Caco-2 (cell line): Measurements from ENCODE around the gene C3. TPM values are rescaled to one million over a fixed set of nuclear protein-coding genes. Genes with fewer than 3 reads are reported as not detected.
"Not testable (repeated sequence)": the region's sequence is repeated elsewhere in the genome, so short reads cannot be mapped to it uniquely, and the experiment has no call there.

Experiments
- BruUV-seq: library from RNA; stranded (reverse); fragments of 400-500 nt; replicated peaks from 2 replicates; lab custom pipeline; 2021; lab: Mats Ljungman, UMichigan
- CTCF ChIA-PET: fragments of 300-600 bp; sonication (Branson Sonifier 250); formaldehyde crosslinking; loops from one replicate; lab custom pipeline; 2022; ENCODE audit warnings: antibody characterized with exemption; lab: Charles Lee
- POLR2A ChIA-PET: fragments of 300-600 bp; sonication (Branson Sonifier 250); formaldehyde crosslinking; loops from one replicate; lab custom pipeline; 2022; ENCODE audit warnings: antibody characterized with exemption; lab: Charles Lee
- DNase-seq, 2 experiments: peaks; one replicate each; pipeline versions ENCODE4 v3.0.0 to v3.0.0-alpha.2; 2020 to 2022
- H3K27me3 ChIP-seq: replicated peaks from 2 replicates; pipeline ENCODE4 v1.6.0; 2011; ENCODE audit warnings: low read length; ENCODE audit not compliant: control insufficient read depth, insufficient read depth
- H3K36me3 ChIP-seq: 2 replicates; pipeline ENCODE4 v1.5.1; 2011; ENCODE audit warnings: low read length; ENCODE audit not compliant: control insufficient read depth, insufficient read depth
- H3K4me1 ChIP-seq: fragments of 250-450 bp; sonication (Bioruptor Pico); 2 replicates; pipeline ENCODE4 v1.5.1; 2020; ENCODE audit warnings: mild to moderate bottlenecking
- H3K4me3 ChIP-seq: 2 replicates; pipeline ENCODE4 v1.5.1; 2011; ENCODE audit warnings: low read depth, mild to moderate bottlenecking, control low read depth, low read length
- H3K9me3 ChIP-seq: fragments of 250-450 bp; sonication (Bioruptor Pico); 2 replicates; pipeline ENCODE4 v1.5.1; 2020; ENCODE audit warnings: mild to moderate bottlenecking, moderate library complexity
- H3K27ac Mint-ChIP-seq: one replicate; pipeline ENCODE4 v1.8.0; 2022; ENCODE audit warnings: mixed read lengths; ENCODE audit not compliant: unreplicated experiment
- H3K27me3 Mint-ChIP-seq: one replicate; pipeline ENCODE4 v1.8.0; 2022; ENCODE audit warnings: mixed read lengths; ENCODE audit not compliant: insufficient read depth, unreplicated experiment
- H3K36me3 Mint-ChIP-seq: one replicate; pipeline ENCODE4 v1.8.0; 2022; ENCODE audit warnings: mild to moderate bottlenecking, mixed read lengths; ENCODE audit not compliant: insufficient read depth, unreplicated experiment
- H3K4me1 Mint-ChIP-seq: one replicate; pipeline ENCODE4 v1.8.0; 2022; ENCODE audit warnings: low read depth, mixed read lengths; ENCODE audit not compliant: unreplicated experiment
- H3K4me3 Mint-ChIP-seq: one replicate; pipeline ENCODE4 v1.8.0; 2022; ENCODE audit warnings: mild to moderate bottlenecking, moderate library complexity, mixed read lengths; ENCODE audit not compliant: unreplicated experiment
- H3K9me3 Mint-ChIP-seq: one replicate; pipeline ENCODE4 v1.8.0; 2022; ENCODE audit warnings: mixed read lengths; ENCODE audit not compliant: unreplicated experiment
- CTCF ChIP-seq, 2 experiments: fragments of 200-600 bp in 1 of 2; IDR thresholded peaks; 1 replicate in 1 of 2; 2 replicates in 1 of 2; pipeline versions ENCODE4 v1.5.1 to v1.8.0; 2011 to 2022; ENCODE audit warnings: antibody characterized with exemption in 1 of 2, control low read depth in 1 of 2, inconsistent platforms in 1 of 2, low read depth in 1 of 2, low read length in 1 of 2, mild to moderate bottlenecking in 1 of 2, moderate library complexity in 1 of 2; ENCODE audit not compliant: insufficient read depth in 1 of 2, severe bottlenecking in 1 of 2, unreplicated experiment in 1 of 2
- intact Hi-C: fragments of 100-400 bp; cut with micrococcal nuclease; formaldehyde crosslinking; loops from one replicate; pipeline ENCODE4 v1.10.0; 2022; ENCODE audit not compliant: unreplicated experiment
- total RNA-seq: library from RNA; stranded (reverse); gene quantifications from 2 replicates; pipeline ENCODE4 v1.2.3, GENCODE V29; 2022

Gene C3
- total RNA-seq, 1 experiment from 2014 or later = 21.7 TPM

GRCh38 chr19:6662702-6663101 lies 57.7 kb downstream of the C3 start:
- Mint-ChIP-seq H3K36me3 (no peaks in the 10 kb centered on the region), H3K27me3 (no peaks in the 10 kb centered on the region), H3K4me1 (peaks cover 22% of the 10 kb centered on the region), H3K4me3 (no peak overlapping the region), H3K27ac (no peak overlapping the region), H3K9me3 (no peaks in the 10 kb centered on the region)
- intact Hi-C loops = no loop called here
- Histone ChIP-seq H3K9me3 (no peaks in the 10 kb centered on the region), H3K36me3 (no peaks in the 10 kb centered on the region), H3K4me3 (no peak overlapping the region), H3K27me3 (no peaks in the 10 kb centered on the region), H3K4me1 (peaks cover 13% of the 10 kb centered on the region)
- TF ChIP-seq CTCF (IDR thresholded peaks at IDR 0.05; ENCODE audit: insufficient read depth in 1 of 2, low read depth in 1 of 2, low read length in 1 of 2, severe bottlenecking in 1 of 2, unreplicated experiment in 1 of 2) = no peak
- ChIA-PET CTCF (no interaction called here), POLR2A (no interaction called here)
- no peak for DNase-seq
- BruUV-seq = no TSS peak

- H3K27me3 ChIP-seq, H3K36me3 ChIP-seq, H3K27me3 Mint-ChIP-seq, BruUV-seq, H3K9me3 ChIP-seq, H3K27ac Mint-ChIP-seq, H3K36me3 Mint-ChIP-seq, H3K9me3 Mint-ChIP-seq, H3K4me3 ChIP-seq: not testable (repeated sequence)
- intact Hi-C loops = loop anchor here (1.0 kb wide), 1 partner anchor 75 kb away; no protein-coding TSS in a partner anchor
- peaks cover 14% of the 10 kb centered on the region for H3K4me1 ChIP-seq
- ChIA-PET POLR2A (interaction anchor here (0.6 kb wide), 2 partner anchors 131 to 606 kb away, joined by 4 to 5 read pairs; no protein-coding TSS in a partner anchor), CTCF (interaction anchor here (0.6 to 1.7 kb wide), 3 partner anchors 28 to 117 kb away, joined by 3 to 9 read pairs (median 3); no protein-coding TSS in a partner anchor)
- Mint-ChIP-seq H3K4me3 (peak overlapping the region; percentile 42), H3K4me1 (peaks cover 22% of the 10 kb centered on the region)
- DNase-seq = peak in 1 of 2 experiments; percentile 9
Measured at GRCh38 chr19:6661509-6662244, 58.8 kb downstream of the C3 start.

GRCh38 chr19:6660930-6661329 lies 59.5 kb downstream of the C3 start:
- Histone ChIP-seq H3K36me3 (no peaks in the 10 kb centered on the region), H3K9me3 (no peaks in the 10 kb centered on the region), H3K4me3 (no peak overlapping the region), H3K27me3 (no peaks in the 10 kb centered on the region), H3K4me1 (peaks cover 17% of the 10 kb centered on the region)
- TF ChIP-seq CTCF (IDR thresholded peaks at IDR 0.05; ENCODE audit: insufficient read depth in 1 of 2, low read depth in 1 of 2, low read length in 1 of 2, severe bottlenecking in 1 of 2, unreplicated experiment in 1 of 2) = no peak
- CTCF ChIA-PET = interaction anchor here (0.6 to 1.7 kb wide), 6 partner anchors 19 to 203 kb away, joined by 3 to 9 read pairs (median 4); no protein-coding TSS in a partner anchor
- no peak overlapping the region for H3K27ac Mint-ChIP-seq
- H3K27me3 Mint-ChIP-seq = no peaks in the 10 kb centered on the region
- H3K9me3 Mint-ChIP-seq = no peaks in the 10 kb centered on the region
- intact Hi-C loops = loop anchor here (1.0 kb wide), 1 partner anchor 75 kb away; no protein-coding TSS in a partner anchor
- H3K36me3 Mint-ChIP-seq = no peaks in the 10 kb centered on the region
- BruUV-seq = no TSS peak
- peak overlapping the region; percentile 42 for H3K4me3 Mint-ChIP-seq
- POLR2A ChIA-PET = interaction anchor here (0.6 kb wide), 1 partner anchor 605 kb away, joined by 4 read pairs; no protein-coding TSS in a partner anchor
- H3K4me1 Mint-ChIP-seq = peaks cover 27% of the 10 kb centered on the region
- peak in 1 of 2 experiments; percentile 32 for DNase-seq

GRCh38 chr19:6656390-6656789 lies 64.1 kb downstream of the C3 start:
- H3K27me3 ChIP-seq, H3K36me3 ChIP-seq, BruUV-seq, H3K9me3 Mint-ChIP-seq, H3K27me3 Mint-ChIP-seq, DNase-seq, H3K4me3 ChIP-seq, intact Hi-C loops, H3K9me3 ChIP-seq, H3K36me3 Mint-ChIP-seq, CTCF ChIA-PET: not testable (repeated sequence)
- Mint-ChIP-seq H3K27ac (peak overlapping the region; percentile 47), H3K4me1 (peaks cover 23% of the 10 kb centered on the region), H3K4me3 (peak overlapping the region; percentile 25)
- peaks cover 16% of the 10 kb centered on the region for H3K4me1 ChIP-seq
- POLR2A ChIA-PET = interaction anchor here (0.6 kb wide), 1 partner anchor 1061 kb away, joined by 11 read pairs; no protein-coding TSS in a partner anchor
